NCI-H1092 (cell line): ENCODE measurements around the gene ZNF679.
A peak's percentile ranks its signal among the peaks of the same experiment; 100 is the strongest.
"Not testable (repeated sequence)": the region's sequence is repeated elsewhere in the genome, so short reads cannot be mapped to it uniquely, and the experiment has no call there.

Experiments used
- DNase-seq: peaks from one replicate; lab custom pipeline; 2025; lab: John Stamatoyannopoulos, UW

Gene ZNF679

GRCh38 chr7:64310426-64310825, 82.2 kb downstream of the ZNF679 start:
- no peak for DNase-seq

- no peak for DNase-seq
Measured at GRCh38 chr7:64312826-64313225, 84.6 kb downstream of the ZNF679 start.

GRCh38 chr7:64313740-64314491, 85.6 kb downstream of the ZNF679 start, which contains the start of gene ZNF736:
Gene ZNF736, plus strand, starts transcription at chr7:64313961. Its CDS starts 190 bp downstream, at chr7:64314151.
- peak; percentile 96 for DNase-seq

GRCh38 chr7:64314566-64314965, 86.3 kb downstream of the ZNF679 start:
- DNase-seq, result no peak

- not testable (repeated sequence) for DNase-seq
Measured at GRCh38 chr7:64316031-64316742, 87.9 kb downstream of the ZNF679 start.
